H1 (cell line): Measurements from ENCODE around the gene MEN1. TPM values are rescaled to one million over a fixed set of nuclear protein-coding genes. Genes with fewer than 3 reads are reported as not detected.

Experiments used
- ASH2L ChIP-seq: fragments of 200-600, 300-600 bp; sonication (generic); IDR thresholded peaks from one replicate; pipeline ENCODE4 v1.7.1; 2017; ENCODE audit warnings: low read length
- BCL11A ChIP-seq, 2 experiments: IDR thresholded peaks; one replicate each; pipeline ENCODE4 v1.6.1; 2011; ENCODE audit warnings: low read depth in 2 of 2, low read length in 2 of 2, mild to moderate bottlenecking in 2 of 2
- CBX5 ChIP-seq: fragments of 300-800, 300-1000 bp; sonication (generic); IDR thresholded peaks from 2 replicates; pipeline ENCODE4 v1.7.1; 2016; ENCODE audit warnings: antibody characterized with exemption, low read length, low read depth
- CBX8 ChIP-seq: fragments of 300-800, 300-1000 bp; sonication (generic); IDR thresholded peaks from 2 replicates; pipeline ENCODE4 v1.7.1; 2016; ENCODE audit warnings: low read depth, low read length, borderline replicate concordance
- CHD1 ChIP-seq: IDR thresholded peaks from 2 replicates; pipeline ENCODE4 v1.6.1; 2012; ENCODE audit warnings: low read depth, low read length, improper control_type of control experiment
- CREB1 ChIP-seq: IDR thresholded peaks from 2 replicates; pipeline ENCODE4 v1.6.1; 2012; ENCODE audit warnings: inconsistent platforms
- EZH2 ChIP-seq: fragments of 200-600 bp; sonication (generic); IDR thresholded peaks from 2 replicates; pipeline ENCODE4 v1.7.1; 2012; ENCODE audit warnings: low read depth, mild to moderate bottlenecking, moderate library complexity, low read length, inconsistent platforms; ENCODE audit not compliant: severe bottlenecking
- FOSL1 ChIP-seq: IDR thresholded peaks from 2 replicates; pipeline ENCODE4 v1.6.1; 2011; ENCODE audit warnings: mild to moderate bottlenecking, low read depth, low read length, moderate library complexity; ENCODE audit not compliant: insufficient read depth
- KDM1A ChIP-seq: fragments of 200-600, 300-600 bp; sonication (generic); IDR thresholded peaks from 2 replicates; pipeline ENCODE4 v1.7.1; 2016; ENCODE audit warnings: mild to moderate bottlenecking, low read length, borderline replicate concordance
- KDM5A ChIP-seq: fragments of 200-600 bp; IDR thresholded peaks from 2 replicates; pipeline ENCODE4 v1.7.1; 2012; ENCODE audit warnings: mild to moderate bottlenecking, low read length, inconsistent platforms, mixed read lengths
- NANOG ChIP-seq: IDR thresholded peaks from 2 replicates; pipeline ENCODE4 v1.6.1; 2011; ENCODE audit warnings: low read length, low read depth, mild to moderate bottlenecking, inconsistent platforms; ENCODE audit not compliant: insufficient read depth, poor library complexity, severe bottlenecking
- PHF8 ChIP-seq: fragments of 200-600 bp; sonication (generic); conservative IDR thresholded peaks from 2 replicates; pipeline ENCODE4 v1.7.1; 2012; ENCODE audit warnings: low read depth, mild to moderate bottlenecking, inconsistent platforms, low read length, moderate library complexity
- POLR2A ChIP-seq, 2 experiments: IDR thresholded peaks; 1 replicate in 1 of 2; 2 replicates in 1 of 2; pipeline ENCODE4 v1.6.1; 2011; ENCODE audit warnings: low read depth in 2 of 2, low read length in 2 of 2, mild to moderate bottlenecking in 2 of 2; ENCODE audit errors: control extremely low read depth in 1 of 2
- POLR2AphosphoS5 ChIP-seq: IDR thresholded peaks from 2 replicates; pipeline ENCODE4 v1.6.1; 2011; ENCODE audit warnings: low read depth, low read length
- RFX5 ChIP-seq: IDR thresholded peaks from 2 replicates; pipeline ENCODE4 v1.6.1; 2011; ENCODE audit warnings: low read depth, low read length, improper control_type of control experiment, borderline replicate concordance
- SIN3A ChIP-seq, 2 experiments: IDR thresholded peaks in 1 of 2; conservative IDR thresholded peaks in 1 of 2; 2 replicates each; pipeline ENCODE4 v1.6.1; 2011 to 2012; ENCODE audit warnings: low read length in 2 of 2, improper control_type of control experiment in 1 of 2, low read depth in 1 of 2, mild to moderate bottlenecking in 1 of 2
- SIRT6 ChIP-seq: IDR thresholded peaks from one replicate; pipeline ENCODE4 v1.7.1; 2012; ENCODE audit warnings: low read length, inconsistent platforms
- SP1 ChIP-seq: IDR thresholded peaks from 2 replicates; pipeline ENCODE4 v1.6.1; 2011; ENCODE audit warnings: low read depth, low read length
- TAF7 ChIP-seq: optimal IDR thresholded peaks from 2 replicates; pipeline ENCODE3; 2011; ENCODE audit warnings: low read depth, mild to moderate bottlenecking, inconsistent platforms, low read length, moderate library complexity, borderline replicate concordance
- TBP ChIP-seq: IDR thresholded peaks from 2 replicates; pipeline ENCODE4 v1.6.1; 2011; ENCODE audit warnings: low read depth, low read length, improper control_type of control experiment
- TEAD4 ChIP-seq: IDR thresholded peaks from 2 replicates; pipeline ENCODE4 v1.6.1; 2012; ENCODE audit warnings: low read depth, low read length, inconsistent platforms, mixed read lengths
- USF2 ChIP-seq: IDR thresholded peaks from 2 replicates; pipeline ENCODE4 v1.6.1; 2011; ENCODE audit warnings: low read length, improper control_type of control experiment
- YY1 ChIP-seq: IDR thresholded peaks from 2 replicates; pipeline ENCODE4 v1.6.1; 2011; ENCODE audit warnings: low read depth, mild to moderate bottlenecking, low read length
- polyA plus RNA-seq, 7 experiments: library from polyadenylated mRNA; depleted of rRNA in 3 of 7; stranded (reverse) in 5 of 7; unstranded in 2 of 7; fragments of >200 nt in 5 of 7; fragments of 200-250 nt in 2 of 7; gene quantifications; 1 replicate in 5 of 7; 2 replicates in 1 of 7; 4 replicates in 1 of 7; pipeline versions ENCODE4 v1.2.1 to v1.2.3, GENCODE V29; 2011 to 2013; ENCODE audit warnings: missing spikeins in 2 of 7, mixed read lengths in 2 of 7
- total RNA-seq: library from RNA; stranded (reverse); fragmentation: NEBNext Ultra II Directional; extraction: Animal tissue kit (Norgen Biotek cat#: 25700); gene quantifications from 2 replicates; pipeline ENCODE4 v1.2.1, GENCODE V29; 2021

The MEN1 gene
- total and polyA plus RNA-seq, 2 of the 8 experiments (the other 6 are each of a cell fraction or from before 2014, with no cell fraction given) = 47.2 to 56.3 TPM

DNA sequence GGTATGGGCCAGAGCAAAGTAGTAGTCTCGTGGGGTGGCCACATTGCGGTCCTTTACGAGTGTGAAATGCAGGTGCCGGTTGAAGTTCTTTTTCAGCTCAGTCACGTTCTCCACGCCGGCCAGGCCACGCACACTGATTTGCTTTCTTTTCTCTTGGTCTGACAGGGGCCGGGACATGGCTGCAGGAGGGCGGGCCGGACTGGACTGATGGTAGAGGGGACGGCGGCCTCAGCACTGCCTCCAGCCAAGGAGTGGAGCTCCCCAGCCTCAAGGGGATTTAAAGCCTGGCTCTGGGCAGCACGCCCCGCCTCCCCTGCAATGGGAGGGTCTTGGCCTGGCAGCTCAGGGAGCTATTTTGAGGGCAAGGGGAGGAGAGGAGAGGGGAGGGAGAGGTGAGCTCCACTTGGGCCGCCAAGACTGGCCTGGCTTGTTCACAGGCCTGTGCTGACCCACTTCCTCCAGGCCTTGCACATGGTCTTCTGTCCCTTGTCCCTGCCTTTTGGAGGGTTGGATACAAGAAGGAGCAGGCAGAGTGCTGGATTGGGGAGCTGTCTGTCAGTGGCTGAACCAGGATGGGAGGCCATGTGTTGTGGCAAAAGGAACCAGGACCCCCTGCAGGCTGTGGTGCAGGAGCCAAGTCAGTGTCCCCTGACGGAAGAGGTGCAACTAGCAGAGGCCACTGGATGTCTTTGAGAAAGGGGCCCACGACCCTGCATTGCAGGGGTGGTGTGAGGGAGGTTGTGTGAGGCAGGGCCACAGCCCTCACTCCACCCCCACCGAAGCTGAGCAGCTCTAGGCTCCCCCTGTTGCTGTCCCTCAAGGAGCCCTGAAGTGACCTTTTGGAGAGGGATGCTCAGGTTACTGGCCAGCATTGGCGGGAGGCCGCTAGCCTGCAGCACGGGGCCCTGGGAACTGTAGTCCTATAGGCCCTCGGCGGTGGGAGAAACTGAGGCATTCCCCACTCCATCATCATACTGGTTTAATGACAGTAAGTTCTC, 50.3 kb downstream of the MEN1 start, which contains the start of gene PYGM (continued):
- TF ChIP-seq TAF7 (no peak), YY1 (no peak), POLR2AphosphoS5 (peak; percentile 13; the same call in 1 of the 2 replicates), EZH2 (no peak), CREB1 (0 out of 2 replicates have a peak, but pooled peaks have one; percentile 21), FOSL1 (no peak), KDM5A (no peak), TEAD4 (no peak; the same call in 1 of the 2 replicates), POLR2A (IDR thresholded peaks at IDR 0.05; ENCODE audit: control extremely low read depth in 1 of 2, low read depth in 2 of 2, low read length in 2 of 2) (peak in 1 of 2 experiments; percentile 61; a peak in 1 of 3 replicates), CBX5 (no peak), ASH2L (no peak), USF2 (no peak), SP1 (no peak), CHD1 (no peak), TBP (peak; percentile 75; the same call in 1 of the 2 replicates), SIRT6 (no peak), PHF8 (no peak), NANOG (no peak), RFX5 (no peak), KDM1A (no peak), CBX8 (no peak), BCL11A (IDR thresholded peaks at IDR 0.05; ENCODE audit: low read depth in 2 of 2, low read length in 2 of 2) (no peak), SIN3A (conservative IDR thresholded peaks at IDR 0.05 in 1 of 2, IDR thresholded peaks at IDR 0.05 in 1 of 2; ENCODE audit: low read depth in 1 of 2, low read length in 2 of 2) (peak; percentile 75 to 80; a peak in 3 of 4 replicates)
